ENCODE results near the gene C9orf50.

Gene C9orf50

DNA sequence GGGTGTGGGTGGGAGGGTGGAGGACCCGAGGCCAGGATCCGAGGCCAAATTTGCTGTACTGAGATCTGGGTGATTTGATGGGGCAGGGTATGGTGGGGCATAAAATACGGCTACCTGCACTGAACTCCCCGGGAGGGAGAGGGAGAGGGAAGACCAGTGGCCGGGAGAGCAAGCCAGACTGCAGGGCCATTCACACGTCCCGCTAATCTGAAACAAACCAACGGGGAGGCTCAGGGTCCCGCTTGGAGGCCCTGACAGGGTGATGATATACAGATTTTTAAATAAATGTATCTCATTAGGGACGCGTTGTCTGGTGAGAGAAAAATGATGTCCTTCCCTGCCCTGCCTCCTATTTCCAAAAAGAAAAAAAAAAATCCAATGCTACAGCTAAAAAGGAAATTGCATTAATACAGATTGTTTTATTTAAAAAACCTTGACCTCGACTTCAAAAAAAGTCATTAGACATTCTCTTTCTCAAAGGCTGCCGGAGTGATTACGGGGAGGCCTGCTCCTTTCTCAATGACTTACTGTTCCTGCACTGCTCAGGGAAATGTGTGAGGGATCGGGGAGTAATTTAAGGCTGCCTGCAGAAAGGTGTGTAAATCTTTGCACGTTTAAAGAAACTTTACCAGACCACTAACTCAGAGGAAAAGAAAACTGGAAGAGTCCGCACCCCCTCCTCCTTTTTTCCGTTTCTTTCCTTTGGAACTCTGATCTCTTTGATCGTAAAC lies 33.1 kb upstream of the C9orf50 start:
- Mint-ChIP-seq H3K27me3 (peaks cover 2% of the 10 kb centered on the region), H3K27ac (no peak overlapping the region), H3K9me3 (no peaks in the 10 kb centered on the region), H3K4me1 (no peaks in the 10 kb centered on the region), H3K4me3 (no peak overlapping the region), H3K36me3 (no peaks in the 10 kb centered on the region)

DNA sequence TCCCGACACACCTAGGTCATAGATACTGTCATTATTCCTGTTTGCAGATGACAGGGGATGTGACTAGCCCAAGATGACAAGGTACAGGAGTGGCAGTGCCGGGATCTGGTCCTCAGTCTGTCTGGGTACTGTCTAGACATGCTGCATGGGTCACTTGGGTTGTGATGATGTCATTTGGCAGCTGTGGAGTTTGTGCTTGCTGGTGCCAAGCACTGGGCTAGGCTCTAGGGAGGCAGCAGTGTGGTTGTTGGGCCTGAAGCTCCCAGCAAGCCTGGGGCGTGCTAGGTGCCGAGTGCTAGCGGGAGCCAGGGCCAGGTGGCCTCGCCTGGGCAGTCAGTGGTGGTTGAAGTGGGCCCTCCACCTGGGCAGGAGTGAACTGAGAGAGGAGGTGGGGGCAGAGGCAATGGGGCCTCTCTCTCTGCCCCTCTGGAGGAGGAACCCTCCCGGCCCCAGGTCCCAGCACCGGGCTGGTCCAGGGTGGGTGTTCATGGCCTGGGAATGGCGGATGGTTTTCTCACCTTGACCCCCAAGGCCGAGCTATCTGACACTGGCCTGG lies 29.9 kb upstream of the C9orf50 start:
- Mint-ChIP-seq H3K9me3 (no peaks in the 10 kb centered on the region), H3K36me3 (no peaks in the 10 kb centered on the region), H3K4me1 (no peaks in the 10 kb centered on the region), H3K4me3 (no peak overlapping the region), H3K27ac (no peak overlapping the region), H3K27me3 (no peaks in the 10 kb centered on the region)

DNA sequence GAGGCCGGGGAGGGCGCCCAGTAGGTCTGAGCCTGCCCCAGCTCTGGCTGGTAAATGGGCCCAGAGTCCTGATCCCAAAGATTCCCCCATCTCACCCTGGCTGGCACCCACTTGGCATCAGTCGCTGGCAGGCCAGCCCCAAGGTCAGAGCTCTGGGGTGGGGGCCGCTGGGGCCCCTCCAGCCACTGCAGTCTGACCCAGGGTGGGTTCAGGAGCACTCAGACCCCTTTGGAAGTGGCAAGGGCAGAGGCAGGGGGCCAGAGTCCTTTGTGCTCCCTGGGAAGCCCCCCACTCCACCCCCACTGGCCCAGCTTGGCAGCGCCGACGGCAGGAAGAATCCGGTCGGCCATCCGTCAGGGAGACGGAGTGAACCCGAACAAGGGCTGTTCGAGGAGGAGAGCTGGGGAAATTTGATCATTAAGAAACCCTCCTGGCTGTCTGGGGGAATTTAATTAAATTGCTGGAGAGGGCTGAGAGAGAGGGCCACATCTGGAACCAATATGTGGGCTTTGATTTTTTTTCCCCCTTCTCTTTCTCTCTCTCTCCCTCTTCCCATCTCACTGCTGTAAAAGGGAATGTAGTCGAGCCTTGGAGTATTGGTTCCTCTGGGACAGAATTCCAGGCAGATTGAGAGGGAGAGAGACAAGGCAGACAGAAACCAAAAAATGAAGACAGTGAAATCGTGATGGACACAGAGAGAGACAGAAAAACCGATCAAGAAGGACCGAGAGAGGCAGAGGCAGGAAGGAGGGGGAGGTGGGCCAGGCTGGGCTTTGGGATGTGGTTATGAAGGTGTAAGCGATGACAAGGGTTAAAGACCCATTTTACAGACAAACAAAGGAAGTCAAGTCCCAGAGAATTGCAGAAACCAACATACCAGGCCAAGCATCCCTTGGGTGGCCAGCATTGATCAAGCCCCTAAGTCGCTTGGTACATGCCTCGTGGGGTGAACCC lies 29.1 kb upstream of the C9orf50 start:
- H3K4me3 Mint-ChIP-seq: no peak overlapping the region
- peak overlapping the region; percentile 20 for H3K27ac Mint-ChIP-seq
- no peaks in the 10 kb centered on the region for H3K9me3 Mint-ChIP-seq
- no peaks in the 10 kb centered on the region for H3K36me3 Mint-ChIP-seq
- H3K4me1 Mint-ChIP-seq: no peaks in the 10 kb centered on the region
- no peaks in the 10 kb centered on the region for H3K27me3 Mint-ChIP-seq

DNA sequence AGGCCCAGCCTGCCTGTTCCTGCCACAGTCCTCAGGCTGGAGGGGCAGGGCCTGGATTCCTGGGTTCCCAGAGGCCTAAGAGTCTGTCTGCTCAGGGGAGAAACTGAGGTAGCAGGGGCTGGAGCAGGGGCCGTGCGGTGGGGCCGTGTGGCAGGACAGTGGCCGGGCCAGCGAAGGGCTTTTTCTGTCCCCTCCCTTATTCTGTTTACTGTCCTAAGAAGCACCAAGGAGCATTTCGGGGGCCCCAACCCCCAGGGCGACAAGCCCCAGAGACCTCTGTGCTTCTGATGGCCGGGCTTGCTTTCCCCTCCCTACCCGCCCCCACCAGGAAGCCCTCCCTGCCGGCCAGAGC lies 27.8 kb upstream of the C9orf50 start:
- Mint-ChIP-seq H3K9me3 (no peaks in the 10 kb centered on the region), H3K36me3 (no peaks in the 10 kb centered on the region), H3K27ac (no peak overlapping the region), H3K4me1 (no peaks in the 10 kb centered on the region), H3K4me3 (no peak overlapping the region), H3K27me3 (no peaks in the 10 kb centered on the region)

DNA sequence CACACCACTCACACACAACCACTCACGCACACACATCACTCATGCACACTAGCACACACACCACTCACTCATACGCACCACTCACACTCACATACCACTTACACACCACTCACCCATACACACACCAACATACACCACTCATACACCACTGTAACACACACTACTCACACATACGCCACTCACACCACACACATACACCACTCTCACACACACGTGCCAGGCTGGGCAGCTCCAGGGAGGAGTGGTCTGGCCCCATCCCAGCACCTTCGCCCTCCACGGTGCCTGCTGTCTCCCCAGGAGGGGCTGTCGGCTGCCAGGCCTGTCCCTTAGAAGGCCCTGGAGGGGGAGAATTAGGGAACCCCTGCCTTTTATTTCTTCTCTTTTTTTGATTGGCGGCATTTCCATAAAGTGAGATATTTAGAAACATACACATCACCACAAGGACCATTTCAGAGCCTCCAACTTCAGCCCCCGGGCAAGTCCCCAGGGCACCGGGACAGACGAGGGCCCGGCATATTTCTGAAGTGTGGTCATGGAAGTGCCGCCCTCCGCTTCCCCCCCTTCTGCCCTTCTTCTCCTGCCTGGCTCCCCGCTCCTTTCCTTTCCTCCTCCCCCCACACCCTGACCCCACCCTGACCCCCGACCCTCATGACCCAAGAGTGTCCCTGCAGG lies 27.3 kb upstream of the C9orf50 start:
- H3K4me3 Mint-ChIP-seq: no peak overlapping the region
- H3K4me1 Mint-ChIP-seq: no peaks in the 10 kb centered on the region

DNA sequence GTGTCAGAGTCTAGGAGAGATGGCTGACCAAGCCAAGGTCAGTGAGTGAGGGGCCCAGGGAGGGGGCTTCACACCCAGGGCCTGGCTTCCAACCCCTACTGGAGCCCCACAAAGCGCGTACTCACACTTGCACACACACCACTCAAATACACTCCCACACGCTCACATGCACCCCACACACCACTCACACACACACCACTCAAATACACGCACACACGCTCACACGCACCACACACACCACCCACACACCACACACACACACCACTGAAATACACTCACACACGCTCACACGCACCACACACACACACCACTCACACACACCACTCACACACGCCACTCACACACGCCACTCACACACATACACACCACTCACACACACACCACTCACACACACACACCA lies 26.7 kb upstream of the C9orf50 start:
- no peaks in the 10 kb centered on the region for H3K36me3 Mint-ChIP-seq
- H3K27ac Mint-ChIP-seq: no peak overlapping the region
- no peaks in the 10 kb centered on the region for H3K27me3 Mint-ChIP-seq
- no peak overlapping the region for H3K4me3 Mint-ChIP-seq
- no peaks in the 10 kb centered on the region for H3K9me3 Mint-ChIP-seq
- no peaks in the 10 kb centered on the region for H3K4me1 Mint-ChIP-seq

More for the DNA sequence above, 27.3 kb upstream of the C9orf50 start:
- H3K36me3 Mint-ChIP-seq: no peaks in the 10 kb centered on the region
- no peak overlapping the region for H3K27ac Mint-ChIP-seq
- H3K27me3 Mint-ChIP-seq: no peaks in the 10 kb centered on the region
- H3K9me3 Mint-ChIP-seq: no peaks in the 10 kb centered on the region

DNA sequence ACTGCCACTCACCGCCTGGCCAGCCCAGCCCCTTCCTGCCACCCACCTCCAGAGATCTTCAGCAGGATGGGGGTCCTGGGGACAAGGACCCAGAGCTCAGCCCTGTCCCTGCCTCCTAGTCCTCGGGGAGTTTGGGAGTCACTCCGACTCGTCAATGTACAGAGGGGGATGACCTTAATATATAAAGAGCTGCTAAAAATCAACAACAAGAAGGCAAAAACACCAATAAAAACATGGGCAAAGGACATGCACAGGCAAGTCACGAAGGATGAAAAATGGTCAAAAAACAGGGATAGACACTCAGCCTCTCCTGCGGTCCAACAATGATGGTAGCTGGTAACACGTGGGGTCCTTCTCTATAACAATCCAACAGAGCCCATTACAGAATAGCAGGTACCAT lies 25.8 kb upstream of the C9orf50 start:
- no peak overlapping the region for H3K4me3 Mint-ChIP-seq
- no peaks in the 10 kb centered on the region for H3K27me3 Mint-ChIP-seq
- peak overlapping the region; percentile 36 for H3K27ac Mint-ChIP-seq
- H3K36me3 Mint-ChIP-seq: no peaks in the 10 kb centered on the region
- H3K4me1 Mint-ChIP-seq: no peaks in the 10 kb centered on the region
- H3K9me3 Mint-ChIP-seq: no peaks in the 10 kb centered on the region

DNA sequence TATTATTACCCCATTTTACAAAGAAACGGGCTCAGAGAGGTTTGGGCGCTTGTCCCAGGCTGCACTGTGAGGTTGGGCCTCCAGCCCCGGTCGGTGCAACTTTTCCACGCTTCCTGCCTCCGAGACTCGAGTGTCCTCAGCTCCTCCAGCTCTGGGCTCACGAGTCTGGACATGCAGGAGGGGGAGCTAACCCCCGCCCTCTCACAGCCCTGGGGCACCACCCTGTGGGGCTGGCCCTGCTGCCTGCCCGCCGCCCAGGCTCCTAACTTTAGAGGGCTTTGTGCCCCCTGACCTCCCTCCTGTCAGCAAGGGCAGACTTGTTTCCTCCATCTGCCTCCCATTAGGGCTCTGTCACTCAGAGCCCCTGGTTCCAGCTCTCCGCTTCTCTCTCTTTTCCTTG lies 25.4 kb upstream of the C9orf50 start:
- Mint-ChIP-seq H3K4me1 (peaks cover 3% of the 10 kb centered on the region), H3K9me3 (no peaks in the 10 kb centered on the region), H3K27me3 (no peaks in the 10 kb centered on the region), H3K4me3 (no peak overlapping the region), H3K36me3 (no peaks in the 10 kb centered on the region), H3K27ac (peak overlapping the region; percentile 36)

DNA sequence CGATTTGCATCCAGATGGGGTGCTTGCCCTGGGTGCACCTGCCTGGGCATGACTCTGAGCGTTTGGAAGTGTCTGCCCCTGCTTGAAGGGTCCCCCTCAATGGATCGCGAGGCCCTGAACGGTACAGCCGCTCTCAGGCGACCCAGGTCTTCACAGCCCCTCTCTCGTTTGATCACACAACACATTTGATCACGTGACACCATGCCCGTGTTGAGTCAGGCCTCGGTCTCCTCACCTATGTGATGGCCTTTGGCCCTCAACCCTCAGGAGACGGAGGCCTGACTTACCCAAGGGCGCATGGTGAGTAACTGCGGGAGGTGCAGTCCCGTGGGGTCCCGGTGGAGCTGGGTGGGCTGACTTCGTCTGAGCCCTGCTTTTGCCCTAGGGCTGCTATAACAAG lies 24.0 kb upstream of the C9orf50 start:
- Mint-ChIP-seq H3K27ac (no peak overlapping the region), H3K4me1 (peaks cover 11% of the 10 kb centered on the region), H3K27me3 (no peaks in the 10 kb centered on the region), H3K36me3 (no peaks in the 10 kb centered on the region), H3K4me3 (peak overlapping the region; percentile 15), H3K9me3 (no peaks in the 10 kb centered on the region)

DNA sequence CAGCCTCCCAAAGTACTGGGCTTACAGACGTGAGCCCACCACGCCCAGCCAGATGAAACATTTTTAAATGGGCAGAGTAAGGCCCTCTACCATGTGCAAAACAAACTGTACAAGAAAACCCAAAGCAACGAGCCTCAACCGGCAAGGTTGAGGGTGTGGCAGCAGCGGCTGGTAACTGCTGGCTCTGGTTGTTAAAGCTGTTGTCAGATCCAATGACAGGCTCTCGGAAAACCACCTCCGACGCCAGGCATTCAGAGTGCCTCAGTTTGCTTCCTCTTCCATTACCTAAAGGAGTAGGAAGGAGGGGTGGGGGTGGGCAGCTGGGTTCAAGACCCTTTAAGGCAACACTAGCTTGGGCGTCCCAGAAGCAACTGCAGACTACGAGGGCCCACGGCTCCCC lies 23.5 kb upstream of the C9orf50 start:
- peaks cover 15% of the 10 kb centered on the region for H3K4me1 Mint-ChIP-seq
- no peaks in the 10 kb centered on the region for H3K27me3 Mint-ChIP-seq
- H3K9me3 Mint-ChIP-seq: no peaks in the 10 kb centered on the region
- H3K4me3 Mint-ChIP-seq: no peak overlapping the region
- H3K36me3 Mint-ChIP-seq: no peaks in the 10 kb centered on the region
- no peak overlapping the region for H3K27ac Mint-ChIP-seq

DNA sequence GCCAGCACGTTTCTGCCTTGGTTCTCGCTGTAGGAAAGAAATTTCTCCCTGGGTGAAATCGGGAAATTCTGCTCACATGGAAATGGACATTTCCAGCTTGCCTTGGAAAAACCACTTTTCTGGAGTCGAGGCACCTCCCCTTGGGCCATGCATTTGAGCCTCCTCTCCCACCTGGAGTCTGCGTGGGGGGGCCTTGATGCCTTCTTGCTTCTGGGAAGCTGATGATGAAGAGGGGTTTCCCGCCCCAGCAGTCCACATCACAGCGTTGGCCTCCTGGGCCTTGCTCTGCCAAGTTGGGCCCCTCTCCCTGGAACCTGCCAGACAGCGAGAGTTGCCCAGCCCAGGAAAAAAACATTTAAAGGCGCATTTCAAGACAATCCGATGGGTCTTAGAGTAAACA lies 22.8 kb upstream of the C9orf50 start:
- Mint-ChIP-seq H3K9me3 (no peaks in the 10 kb centered on the region), H3K27ac (peak overlapping the region; percentile 35), H3K4me3 (no peak overlapping the region), H3K4me1 (peaks cover 16% of the 10 kb centered on the region), H3K27me3 (no peaks in the 10 kb centered on the region), H3K36me3 (no peaks in the 10 kb centered on the region)

DNA sequence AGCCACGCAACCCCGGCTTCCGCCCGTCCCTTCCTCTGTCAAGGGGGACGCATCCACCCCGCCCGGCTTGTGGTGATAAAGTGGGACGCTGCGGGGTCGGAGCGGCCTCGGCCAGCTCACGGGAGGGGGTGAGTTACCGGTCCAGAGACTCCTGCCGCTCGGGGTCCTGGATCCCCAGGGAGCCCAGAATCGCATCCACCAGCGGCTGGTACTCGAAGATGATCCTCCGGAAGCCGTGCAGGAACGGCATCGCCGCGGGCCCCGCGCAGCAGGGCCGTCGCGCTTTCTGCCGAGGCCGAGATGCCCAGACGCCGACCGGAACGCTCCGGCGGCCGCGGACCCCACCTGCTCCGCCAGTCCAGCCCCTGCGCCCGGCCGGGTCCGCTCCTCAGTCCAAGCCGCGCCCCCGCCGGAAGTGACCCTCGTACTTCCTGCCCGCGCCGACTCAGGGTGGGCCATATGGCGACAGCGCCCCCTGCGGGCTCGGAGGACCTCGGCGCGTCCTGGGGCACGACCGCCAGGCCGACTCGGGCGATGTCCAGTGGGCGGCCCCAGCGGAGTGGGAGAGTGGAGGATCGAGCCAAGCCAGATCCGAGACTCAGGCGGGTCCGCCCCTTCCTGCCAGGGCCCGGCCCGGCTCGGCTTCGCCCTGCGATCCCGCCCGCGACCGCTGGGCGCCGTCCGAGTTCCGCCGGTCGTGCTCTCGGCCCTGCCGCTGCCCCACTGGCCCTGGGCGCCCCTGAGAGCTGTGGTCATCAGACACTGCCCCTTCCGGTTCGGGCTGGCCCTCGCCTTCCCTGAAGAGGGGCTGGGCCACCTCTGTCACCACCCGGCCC lies 21.1 kb upstream of the C9orf50 start, which contains the start of gene ASB6:
Gene ASB6 (minus strand): TSS at position 402 of the 836 bp plus-strand sequence. CDS start 152 bp downstream, at position 250.
- Mint-ChIP-seq H3K27me3 (no peaks in the 10 kb centered on the region), H3K9me3 (no peaks in the 10 kb centered on the region), H3K27ac (peak within 1 kb of the TSS; percentile 79), H3K4me1 (peaks cover 23% of the 10 kb centered on the region), H3K36me3 (peaks cover 1% of the 10 kb centered on the region), H3K4me3 (peak within 1 kb of the TSS; percentile 91)

DNA sequence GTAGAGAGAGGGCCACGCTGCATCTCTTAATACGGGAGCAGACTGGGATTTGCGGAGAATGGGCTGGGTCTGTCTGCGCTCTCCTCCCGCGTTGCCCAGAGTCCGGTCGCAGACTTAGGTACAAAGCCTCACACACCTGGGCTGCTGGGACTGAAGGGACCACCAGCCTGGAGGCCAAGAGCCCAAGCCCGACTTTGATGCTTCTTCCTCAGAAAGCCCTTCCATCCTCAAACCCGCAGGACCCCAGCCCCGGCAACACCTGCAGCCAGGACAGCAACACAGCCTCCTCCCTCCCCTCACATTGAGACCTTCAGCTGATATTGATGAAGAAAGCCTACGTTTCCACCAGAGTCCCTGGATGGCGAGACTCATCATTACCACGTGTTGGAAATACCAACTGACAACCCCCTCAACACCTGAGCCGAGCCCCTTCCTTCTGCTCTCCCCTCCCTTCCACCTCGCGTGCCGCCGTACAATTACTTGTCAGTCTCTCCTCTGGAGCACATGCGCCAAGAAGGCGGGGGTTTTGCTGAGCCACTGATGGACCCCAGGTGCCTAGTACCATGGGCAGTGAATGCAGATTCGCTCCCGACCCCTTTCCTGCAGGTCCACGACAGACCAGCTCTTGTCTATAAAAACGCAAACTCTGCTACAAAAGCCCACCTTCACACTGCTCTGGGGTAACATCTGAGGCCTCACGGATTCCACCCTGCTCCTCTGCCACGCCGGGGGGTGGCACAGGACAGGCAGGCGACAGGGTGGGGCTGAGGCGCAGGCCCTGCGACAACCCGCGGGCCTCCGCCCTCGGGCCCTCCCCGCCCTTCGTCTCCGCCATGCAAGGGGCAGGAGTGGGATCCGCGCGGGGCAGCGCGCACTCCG lies 20.2 kb upstream of the C9orf50 start:
- H3K9me3 Mint-ChIP-seq: no peaks in the 10 kb centered on the region
- H3K27me3 Mint-ChIP-seq: no peaks in the 10 kb centered on the region
- H3K4me3 Mint-ChIP-seq: peak overlapping the region; percentile 91
- peak overlapping the region; percentile 79 for H3K27ac Mint-ChIP-seq
- H3K36me3 Mint-ChIP-seq: peaks cover 1% of the 10 kb centered on the region
- peaks cover 23% of the 10 kb centered on the region for H3K4me1 Mint-ChIP-seq
